Measurements from ENCODE around the gene SMARCD1. TPM values are rescaled to one million over a fixed set of nuclear protein-coding genes. Genes with fewer than 3 reads are reported as not detected.
"Not testable (repeated sequence)": the region's sequence is repeated elsewhere in the genome, so short reads cannot be mapped to it uniquely, and the experiment has no call there.

The SMARCD1 gene
- polyA plus RNA-seq, 4 donors = 102 to 183 (median 175) TPM

DNA sequence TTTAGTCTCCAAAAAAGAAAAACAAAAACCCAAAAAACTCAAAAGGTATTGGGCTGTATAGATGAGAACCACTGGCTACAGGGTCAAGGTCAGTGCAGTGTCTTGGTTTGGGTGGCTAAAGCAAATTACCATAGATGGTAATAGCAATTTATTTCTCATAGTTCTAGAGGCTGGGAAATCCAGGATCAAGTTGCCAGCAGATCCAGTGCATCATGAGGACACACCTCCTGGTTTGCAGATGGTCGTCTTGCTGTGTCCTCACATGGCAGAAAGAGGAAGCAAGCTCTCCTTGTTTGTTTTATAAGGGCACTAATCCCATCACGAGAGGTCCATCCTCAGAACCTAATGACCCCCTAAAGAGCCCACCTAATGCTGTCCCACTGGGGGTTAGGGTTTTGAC, 38.1 kb downstream of the SMARCD1 start:
- no peak for DNase-seq (ENCODE audit: low read depth in 4 of 4, low spot score in 3 of 4)

DNA sequence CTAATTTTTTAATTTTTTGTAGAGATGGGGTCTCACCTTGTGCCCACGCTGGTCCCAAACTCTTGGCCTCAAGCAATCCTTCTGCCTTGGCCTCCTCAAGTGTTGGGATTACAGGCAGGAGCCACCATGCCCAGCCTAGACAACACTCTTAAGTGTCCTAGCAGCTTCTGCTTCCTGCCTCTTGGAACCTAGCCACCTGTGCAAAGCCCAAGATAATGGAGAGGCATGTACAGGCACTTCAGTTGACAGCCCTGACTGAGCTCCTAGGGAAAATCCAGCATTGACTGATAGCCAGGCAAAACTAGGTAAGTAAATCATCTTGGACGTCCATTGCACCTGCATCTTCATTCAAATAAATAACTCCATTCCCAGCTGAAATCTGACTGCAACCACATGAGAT, 42.4 kb downstream of the SMARCD1 start:
- DNase-seq (ENCODE audit: low read depth in 4 of 4, low spot score in 3 of 4) = no peak

DNA sequence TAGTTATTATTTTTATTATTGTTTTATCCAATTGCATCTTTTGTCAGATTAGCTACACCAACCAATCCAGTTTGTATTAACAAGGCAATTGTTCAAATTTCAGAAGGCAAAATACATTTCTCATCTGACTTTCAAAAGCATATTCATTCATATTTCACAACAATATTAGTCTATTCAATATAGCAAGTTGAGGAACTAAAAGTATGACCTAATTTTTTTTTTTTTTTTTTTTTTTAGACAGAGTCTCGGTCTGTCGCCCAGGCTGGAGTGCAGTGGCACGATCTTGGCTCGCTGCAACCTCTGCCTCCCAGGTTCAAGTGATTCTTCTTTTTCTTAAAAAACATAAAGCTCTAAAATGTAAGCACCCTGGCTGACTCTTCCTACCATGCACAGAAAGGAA, 44.1 kb downstream of the SMARCD1 start:
- no peak for DNase-seq (ENCODE audit: low read depth in 4 of 4, low spot score in 3 of 4)

- DNase-seq (ENCODE audit: low read depth in 4 of 4, low spot score in 3 of 4) = no peak
Observed at GRCh38 chr12:50132505-50133135, 47.5 kb downstream of the SMARCD1 start.

DNA sequence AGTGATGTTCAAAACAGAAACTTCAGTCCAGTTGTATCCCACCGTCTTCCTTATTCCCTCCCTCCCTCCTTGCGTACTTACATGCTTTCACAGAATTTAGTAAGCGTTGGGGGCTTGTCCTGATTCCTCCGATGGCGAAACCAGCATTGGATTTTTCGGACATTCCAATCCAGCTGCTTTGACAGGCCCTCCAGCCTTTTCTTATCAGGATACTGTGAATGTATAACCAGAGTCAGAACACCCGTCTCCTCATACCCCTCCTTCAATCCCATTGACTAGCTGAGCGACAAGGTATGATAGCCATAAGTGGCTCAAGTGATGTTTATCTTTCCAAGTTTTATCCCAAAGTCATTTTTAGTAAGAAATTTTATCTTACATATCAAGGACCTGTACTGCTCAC, 57.9 kb downstream of the SMARCD1 start:
- DNase-seq (ENCODE audit: low read depth in 4 of 4, low spot score in 3 of 4) = no peak

GRCh38 chr12:50145439-50145838, 60.3 kb downstream of the SMARCD1 start:
- no peak for DNase-seq (ENCODE audit: low read depth in 4 of 4, low spot score in 3 of 4)

DNA sequence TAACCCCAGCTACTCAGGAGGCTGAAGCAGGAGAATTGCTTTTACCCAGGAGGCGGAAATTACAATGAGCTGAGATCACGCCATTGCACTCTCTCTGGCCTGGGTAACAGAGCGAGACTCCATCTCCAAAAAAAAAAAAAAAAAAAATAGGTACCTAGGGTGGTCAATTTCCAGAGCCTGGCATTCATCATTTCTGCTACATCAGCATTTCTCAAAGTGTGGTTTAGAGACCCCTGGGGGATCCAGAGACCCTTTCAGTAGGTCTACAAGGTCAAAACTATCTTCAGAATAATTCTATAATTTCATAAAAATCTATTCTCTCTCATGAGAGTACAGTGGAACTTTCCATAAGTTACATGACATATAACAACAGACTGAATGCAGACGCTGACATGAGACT, 62.1 kb downstream of the SMARCD1 start:
- no peak for DNase-seq (ENCODE audit: low read depth in 4 of 4, low spot score in 3 of 4)

- not testable (repeated sequence) for DNase-seq (ENCODE audit: low read depth in 4 of 4, low spot score in 3 of 4)
Observed at GRCh38 chr12:50148011-50148410, 62.9 kb downstream of the SMARCD1 start.

DNA sequence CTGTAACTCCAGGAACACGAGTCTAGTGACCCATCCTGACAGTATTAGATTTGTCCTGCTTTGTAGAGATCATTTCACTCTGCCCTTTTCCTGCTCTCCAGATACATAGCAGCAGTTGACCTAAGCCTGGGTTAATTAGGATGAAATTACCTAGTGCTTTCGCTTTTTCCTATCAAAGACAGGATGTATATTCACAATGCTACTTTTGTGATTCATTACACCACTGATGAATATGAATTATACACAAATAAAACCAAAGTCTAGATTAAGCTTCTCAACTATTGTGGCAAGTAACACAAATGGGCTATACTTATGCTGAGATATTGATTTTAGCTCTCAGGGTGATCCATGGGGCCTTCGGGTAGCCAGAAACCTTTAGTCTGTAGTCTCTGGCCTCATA, 64.2 kb downstream of the SMARCD1 start:
- no peak for DNase-seq (ENCODE audit: low read depth in 4 of 4, low spot score in 3 of 4)

Other genes starting within 250 kb of the SMARCD1 start
- gene BCDIN3D, start 242.2 kb upstream of the SMARCD1 start, polyA plus RNA-seq (ENCODE audit: insufficient read length in 4 of 4) = 1 to 10 TPM; 5.3 to 9.6 (median 8.3) TPM
- gene FAIM2, start 181.4 kb upstream of the SMARCD1 start, polyA plus RNA-seq (ENCODE audit: insufficient read length in 4 of 4) = 10 to 100 TPM in 1 of 4 donors, 1 to 10 TPM in 3; 3.3 to 35.7 (median 3.9) TPM
- 100 to 1,000 TPM in 3 of 4 donors, under 1 TPM in 1; 0.76 to 242 (median 119) TPM for gene AQP2, start 134.6 kb upstream of the SMARCD1 start, polyA plus RNA-seq (ENCODE audit: insufficient read length in 4 of 4)
- gene AQP5, start 123.5 kb upstream of the SMARCD1 start, polyA plus RNA-seq (ENCODE audit: insufficient read length in 4 of 4) = 1 to 10 TPM; 2.0 to 6.8 (median 3.4) TPM
- gene AQP6, start 112.4 kb upstream of the SMARCD1 start, polyA plus RNA-seq (ENCODE audit: insufficient read length in 4 of 4) = 10 to 100 TPM in 3 of 4 donors, under 1 TPM in 1; 0.94 to 19.2 (median 16.6) TPM
- gene RACGAP1, start 59.8 kb upstream of the SMARCD1 start, polyA plus RNA-seq (ENCODE audit: insufficient read length in 4 of 4) = 10 to 100 TPM; 45.4 to 50.4 (median 49.6) TPM
- gene ASIC1, start 27.7 kb upstream of the SMARCD1 start, polyA plus RNA-seq (ENCODE audit: insufficient read length in 4 of 4) = 10 to 100 TPM in 1 of 4 donors, 1 to 10 TPM in 3; 4.3 to 21.4 (median 4.9) TPM
- gene GPD1, start 18.7 kb downstream of the SMARCD1 start, polyA plus RNA-seq (ENCODE audit: insufficient read length in 4 of 4) = 10 to 100 TPM in 3 of 4 donors, 1 to 10 TPM in 1; 1.5 to 72.2 (median 46.0) TPM
- 10 to 100 TPM; 35.6 to 54.2 (median 52.2) TPM for gene COX14, start 26.9 kb downstream of the SMARCD1 start, polyA plus RNA-seq (ENCODE audit: insufficient read length in 4 of 4)
- 10 to 100 TPM; 66.2 to 82.3 (median 75.8) TPM for gene CERS5, start 82.0 kb downstream of the SMARCD1 start, polyA plus RNA-seq (ENCODE audit: insufficient read length in 4 of 4)
- gene LIMA1, start 198.2 kb downstream of the SMARCD1 start, polyA plus RNA-seq (ENCODE audit: insufficient read length in 4 of 4) = 100 to 1,000 TPM in 2 of 4 donors, 10 to 100 TPM in 2; 85.0 to 124 (median 100) TPM

Measured in left renal pelvis (tissue), 4 donors.